ENCODE results near the gene ALOX12B. TPM values are rescaled to one million over a fixed set of nuclear protein-coding genes. Genes with fewer than 3 reads are reported as not detected.

Gene ALOX12B
- total and polyA plus RNA-seq, 2 of the 13 experiments (the other 11 are each of a cell fraction or from before 2014, with no cell fraction given): 0.13 TPM; not detected in 1

- TF ChIP-seq DPF2 (CRISPR knock-in tag; IDR thresholded peaks at IDR 0.05; ENCODE audit: borderline replicate concordance, low read depth) (no peak), GMEB2 (CRISPR knock-in tag; IDR thresholded peaks at IDR 0.05; ENCODE audit: low read depth) (no peak), NAIF1 (CRISPR knock-in tag; IDR thresholded peaks at IDR 0.05; ENCODE audit: borderline replicate concordance) (0 out of 2 replicates have a peak, but pooled peaks have one; percentile 13), HNF4G (IDR thresholded peaks at IDR 0.05; ENCODE audit: borderline replicate concordance, low read depth, low read length) (peak; percentile 48; the same call in 1 of the 2 replicates), HNF4G (CRISPR knock-in tag; IDR thresholded peaks at IDR 0.05; ENCODE audit: borderline replicate concordance, low read depth) (no peak), HNF4A (CRISPR knock-in tag; IDR thresholded peaks at IDR 0.05) (peak; percentile 43; the same call in 1 of the 2 replicates), HMGXB4 (CRISPR knock-in tag; IDR thresholded peaks at IDR 0.05; ENCODE audit: borderline replicate concordance in 1 of 2, low read depth in 1 of 2) (peak; percentile 95 to 98), YY1 (IDR thresholded peaks at IDR 0.05; ENCODE audit: insufficient read depth, insufficient replicate concordance, low read depth, low read length) (peak; percentile 18), CHD4 (IDR thresholded peaks at IDR 0.05; ENCODE audit: borderline replicate concordance, low read length) (no peak; the same call in 1 of the 2 replicates), ZNF318 (CRISPR knock-in tag; IDR thresholded peaks at IDR 0.05) (no peak), ELF3 (CRISPR knock-in tag; IDR thresholded peaks at IDR 0.05) (no peak; the same call in none of the 2 replicates), SP2 (CRISPR knock-in tag; IDR thresholded peaks at IDR 0.05) (no peak), CHCHD3 (CRISPR knock-in tag; IDR thresholded peaks at IDR 0.05) (no peak), XRCC5 (optimal IDR thresholded peaks at IDR 0.05; ENCODE audit: low read length) (peak; percentile 72), CREM (IDR thresholded peaks at IDR 0.05) (no peak), CREM (CRISPR knock-in tag; IDR thresholded peaks at IDR 0.05) (no peak), ZBTB3 (CRISPR knock-in tag; IDR thresholded peaks at IDR 0.05; ENCODE audit: borderline replicate concordance, low read depth) (no peak)
Measured at GRCh38 chr17:8118769-8119580, 31.5 kb upstream of the ALOX12B start (continued).

Measured in HepG2 (cell line).